OCI-LY7 (cell line): ENCODE results near the gene ARHGAP30.
"Not testable (repeated sequence)": the region's sequence is repeated elsewhere in the genome, so short reads cannot be mapped to it uniquely, and the experiment has no call there.

Source experiments
- EZH2phosphoT487 ChIP-seq: fragments of 200-600 bp; sonication (generic); IDR thresholded peaks from 2 replicates; pipeline ENCODE4 v1.6.1; 2018; ENCODE audit warnings: low read depth, borderline replicate concordance, mild to moderate bottlenecking, mixed run types, antibody characterized with exemption, low read length, moderate library complexity, mixed read lengths
- TF ChIP-seq, protein P1 (sequence below): fragments of 200-600 bp; sonication (generic); conservative IDR thresholded peaks from 2 replicates; pipeline ENCODE4 v1.5.1; 2014; ENCODE audit warnings: mild to moderate bottlenecking, antibody characterized with exemption, low read length, moderate library complexity, mixed read lengths

DNA sequence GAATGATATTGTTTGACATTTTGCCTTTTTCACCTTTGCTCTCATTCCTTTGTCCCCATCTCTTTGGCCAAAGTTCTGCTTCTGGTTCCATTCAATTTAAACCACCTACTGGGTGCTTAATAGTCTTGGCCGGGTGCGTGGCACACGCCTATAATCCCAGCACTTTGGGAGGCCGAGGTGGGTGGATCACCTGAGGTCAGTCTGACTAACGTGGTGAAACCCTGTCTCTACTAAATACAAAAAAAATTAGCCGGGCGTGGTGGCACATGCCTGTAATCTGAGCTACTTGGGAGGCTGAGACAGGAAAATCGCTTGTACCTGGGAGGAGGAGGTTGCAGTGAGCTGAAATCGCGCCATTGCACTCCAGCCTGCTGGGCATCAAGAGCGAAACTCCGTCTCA is 47.3 kb downstream of the ARHGAP30 start:
- TF ChIP-seq, protein P1, sequence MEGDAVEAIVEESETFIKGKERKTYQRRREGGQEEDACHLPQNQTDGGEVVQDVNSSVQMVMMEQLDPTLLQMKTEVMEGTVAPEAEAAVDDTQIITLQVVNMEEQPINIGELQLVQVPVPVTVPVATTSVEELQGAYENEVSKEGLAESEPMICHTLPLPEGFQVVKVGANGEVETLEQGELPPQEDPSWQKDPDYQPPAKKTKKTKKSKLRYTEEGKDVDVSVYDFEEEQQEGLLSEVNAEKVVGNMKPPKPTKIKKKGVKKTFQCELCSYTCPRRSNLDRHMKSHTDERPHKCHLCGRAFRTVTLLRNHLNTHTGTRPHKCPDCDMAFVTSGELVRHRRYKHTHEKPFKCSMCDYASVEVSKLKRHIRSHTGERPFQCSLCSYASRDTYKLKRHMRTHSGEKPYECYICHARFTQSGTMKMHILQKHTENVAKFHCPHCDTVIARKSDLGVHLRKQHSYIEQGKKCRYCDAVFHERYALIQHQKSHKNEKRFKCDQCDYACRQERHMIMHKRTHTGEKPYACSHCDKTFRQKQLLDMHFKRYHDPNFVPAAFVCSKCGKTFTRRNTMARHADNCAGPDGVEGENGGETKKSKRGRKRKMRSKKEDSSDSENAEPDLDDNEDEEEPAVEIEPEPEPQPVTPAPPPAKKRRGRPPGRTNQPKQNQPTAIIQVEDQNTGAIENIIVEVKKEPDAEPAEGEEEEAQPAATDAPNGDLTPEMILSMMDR = not testable (repeated sequence)
- TF ChIP-seq EZH2phosphoT487 = not testable (repeated sequence)
